Endodermal cell (in vitro differentiated cells): ENCODE measurements around the gene PHF23. TPM values are rescaled to one million over a fixed set of nuclear protein-coding genes. Genes with fewer than 3 reads are reported as not detected.

ENCODE experiments used
- DNase-seq: peaks from one replicate; pipeline ENCODE4 v3.0.0-alpha.2; 2017
- H3K27ac ChIP-seq: 2 replicates; pipeline ENCODE4 v1.5.1; 2013; ENCODE audit warnings: mild to moderate bottlenecking, low read depth, low read length, moderate library complexity
- H3K27me3 ChIP-seq: 2 replicates; pipeline ENCODE4 v1.6.1; 2013; ENCODE audit warnings: mild to moderate bottlenecking, low read length, moderate library complexity; ENCODE audit not compliant: insufficient read depth, control insufficient read depth, poor library complexity, severe bottlenecking
- H3K36me3 ChIP-seq: 2 replicates; pipeline ENCODE4 v1.7.0; 2013; ENCODE audit warnings: mild to moderate bottlenecking, low read length, moderate library complexity; ENCODE audit not compliant: control insufficient read depth, insufficient read depth
- H3K4me1 ChIP-seq: one replicate; pipeline ENCODE4 v1.7.0; 2013; ENCODE audit warnings: low read length; ENCODE audit not compliant: control insufficient read depth, insufficient read depth
- H3K4me3 ChIP-seq: 2 replicates; pipeline ENCODE4 v1.5.1; 2013; ENCODE audit warnings: mild to moderate bottlenecking, low read length, moderate library complexity
- H3K9ac ChIP-seq: 2 replicates; pipeline ENCODE4 v1.6.1; 2013; ENCODE audit warnings: mild to moderate bottlenecking, low read length, moderate library complexity; ENCODE audit not compliant: poor library complexity, severe bottlenecking; ENCODE audit errors: extremely low read depth
- H3K9me3 ChIP-seq: 2 replicates; pipeline ENCODE4 v1.6.1; 2013; ENCODE audit warnings: mild to moderate bottlenecking, low read length, moderate library complexity; ENCODE audit not compliant: control insufficient read depth
- H3K27ac Mint-ChIP-seq: 2 replicates; pipeline ENCODE4 v1.8.0; 2020; ENCODE audit warnings: mixed read lengths
- H3K27me3 Mint-ChIP-seq: 2 replicates; pipeline ENCODE4 v1.8.0; 2021; ENCODE audit warnings: mild to moderate bottlenecking, mixed read lengths; ENCODE audit not compliant: insufficient read depth
- H3K36me3 Mint-ChIP-seq: 2 replicates; pipeline ENCODE4 v1.8.0; 2020; ENCODE audit warnings: low read depth, mixed read lengths
- H3K4me1 Mint-ChIP-seq: 2 replicates; pipeline ENCODE4 v1.8.0; 2020; ENCODE audit warnings: mixed read lengths
- H3K4me3 Mint-ChIP-seq: 2 replicates; pipeline ENCODE4 v1.8.0; 2020; ENCODE audit warnings: mild to moderate bottlenecking, moderate library complexity, mixed read lengths
- H3K9me3 Mint-ChIP-seq: 2 replicates; pipeline ENCODE4 v1.8.0; 2020; ENCODE audit warnings: mild to moderate bottlenecking, mixed read lengths
- WGBS, 2 experiments: methylation state at CpG; one replicate each; pipeline versions ENCODE4 v1.1.5 to v1.1.7; 2013; ENCODE audit warnings: missing lambda C conversion rate in 2 of 2, mixed read lengths in 1 of 2; ENCODE audit not compliant: insufficient coverage in 1 of 2, insufficient read length in 1 of 2; 5-methylcytosine and 5-hydroxymethylcytosine counted together
- total RNA-seq, 2 donors: library from RNA; stranded (reverse); fragmentation: NEBNext Ultra II Directional in 1 of 2; extraction: Animal tissue kit (Norgen Biotek cat#: 25700) in 1 of 2; gene quantifications; 2 replicates in 1 of 2; 3 replicates in 1 of 2; pipeline ENCODE4 v1.2.1, GENCODE V29; 2021
- TF ChIP-seq, protein P1 (sequence below): fragments of 200-600 bp; sonication (generic); conservative IDR thresholded peaks from 2 replicates; pipeline ENCODE4 v1.5.0; 2021; ENCODE audit warnings: antibody characterized with exemption, mild to moderate bottlenecking

Gene PHF23
- total RNA-seq, 2 donors from 2014 or later: 67.3 to 71.6 TPM

- H3K9ac ChIP-seq: no peak overlapping the region
- no peaks in the 10 kb centered on the region for H3K9me3 ChIP-seq
- Mint-ChIP-seq H3K4me3 (no peak overlapping the region), H3K27ac (no peak overlapping the region), H3K4me1 (no peaks in the 10 kb centered on the region), H3K27me3 (no peaks in the 10 kb centered on the region), H3K9me3 (no peaks in the 10 kb centered on the region), H3K36me3 (peaks cover 42% of the 10 kb centered on the region)
- H3K4me3 ChIP-seq: no peak overlapping the region
- TF ChIP-seq, protein P1, sequence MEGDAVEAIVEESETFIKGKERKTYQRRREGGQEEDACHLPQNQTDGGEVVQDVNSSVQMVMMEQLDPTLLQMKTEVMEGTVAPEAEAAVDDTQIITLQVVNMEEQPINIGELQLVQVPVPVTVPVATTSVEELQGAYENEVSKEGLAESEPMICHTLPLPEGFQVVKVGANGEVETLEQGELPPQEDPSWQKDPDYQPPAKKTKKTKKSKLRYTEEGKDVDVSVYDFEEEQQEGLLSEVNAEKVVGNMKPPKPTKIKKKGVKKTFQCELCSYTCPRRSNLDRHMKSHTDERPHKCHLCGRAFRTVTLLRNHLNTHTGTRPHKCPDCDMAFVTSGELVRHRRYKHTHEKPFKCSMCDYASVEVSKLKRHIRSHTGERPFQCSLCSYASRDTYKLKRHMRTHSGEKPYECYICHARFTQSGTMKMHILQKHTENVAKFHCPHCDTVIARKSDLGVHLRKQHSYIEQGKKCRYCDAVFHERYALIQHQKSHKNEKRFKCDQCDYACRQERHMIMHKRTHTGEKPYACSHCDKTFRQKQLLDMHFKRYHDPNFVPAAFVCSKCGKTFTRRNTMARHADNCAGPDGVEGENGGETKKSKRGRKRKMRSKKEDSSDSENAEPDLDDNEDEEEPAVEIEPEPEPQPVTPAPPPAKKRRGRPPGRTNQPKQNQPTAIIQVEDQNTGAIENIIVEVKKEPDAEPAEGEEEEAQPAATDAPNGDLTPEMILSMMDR: no peak
- H3K27ac ChIP-seq: peak overlapping the region; percentile 47
- peaks cover 17% of the 10 kb centered on the region for H3K36me3 ChIP-seq
- no peaks in the 10 kb centered on the region for H3K27me3 ChIP-seq
- H3K4me1 ChIP-seq: peaks cover 2% of the 10 kb centered on the region
- WGBS, 2 experiments: 89 to 92% methylated on average over 12 of the region's 12 CpGs
- DNase-seq: peak; percentile 46
Observed at GRCh38 chr17:7192271-7192937, 46.9 kb downstream of the PHF23 start.

DNA sequence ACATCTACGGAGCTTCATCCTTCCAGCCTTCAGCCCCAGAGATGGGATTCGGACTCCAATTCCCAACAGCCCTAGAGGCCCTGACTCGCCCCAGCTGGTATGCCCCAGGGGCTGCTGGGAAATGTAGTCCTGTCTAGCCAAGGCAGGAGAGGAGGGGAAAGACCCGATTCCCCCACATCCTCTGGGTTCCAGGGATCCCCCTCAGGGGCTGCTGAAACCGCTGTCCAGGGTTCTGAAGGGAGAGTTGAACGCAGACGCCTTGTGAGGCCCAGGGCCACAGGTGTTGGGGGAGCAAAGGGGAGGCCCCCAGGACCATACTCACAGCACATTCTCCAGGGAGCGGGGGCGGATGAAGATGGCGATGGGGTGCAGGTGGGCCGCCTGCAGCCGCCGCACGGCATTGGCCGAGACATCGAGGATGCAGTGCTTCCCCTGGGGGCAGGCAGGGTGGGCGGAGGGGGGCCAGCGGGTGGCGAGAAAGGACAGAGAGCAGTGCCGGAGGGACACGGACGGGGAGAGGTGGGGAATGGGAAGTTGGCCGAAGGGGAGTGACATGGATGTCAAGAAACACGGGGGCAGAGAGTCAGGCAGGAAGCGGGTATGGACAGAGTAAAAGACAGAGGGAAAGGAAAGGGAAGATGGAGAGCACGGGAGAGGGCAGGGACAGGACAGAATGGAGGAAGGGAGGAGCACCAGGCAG is 47.5 kb downstream of the PHF23 start:
- Histone ChIP-seq H3K4me1 (peaks cover 2% of the 10 kb centered on the region), H3K9ac (no peak overlapping the region), H3K4me3 (no peak overlapping the region), H3K27me3 (no peaks in the 10 kb centered on the region), H3K36me3 (peaks cover 13% of the 10 kb centered on the region), H3K9me3 (no peaks in the 10 kb centered on the region), H3K27ac (peak overlapping the region; percentile 38)
- Mint-ChIP-seq H3K27me3 (no peaks in the 10 kb centered on the region), H3K4me1 (no peaks in the 10 kb centered on the region), H3K27ac (no peak overlapping the region), H3K36me3 (peaks cover 36% of the 10 kb centered on the region), H3K4me3 (no peak overlapping the region), H3K9me3 (no peaks in the 10 kb centered on the region)
- TF ChIP-seq, protein P1: no peak
- 86 to 88% methylated on average over 22 to 26 of the region's 26 CpGs for WGBS, 2 experiments
- peak; percentile 97 for DNase-seq

DNA sequence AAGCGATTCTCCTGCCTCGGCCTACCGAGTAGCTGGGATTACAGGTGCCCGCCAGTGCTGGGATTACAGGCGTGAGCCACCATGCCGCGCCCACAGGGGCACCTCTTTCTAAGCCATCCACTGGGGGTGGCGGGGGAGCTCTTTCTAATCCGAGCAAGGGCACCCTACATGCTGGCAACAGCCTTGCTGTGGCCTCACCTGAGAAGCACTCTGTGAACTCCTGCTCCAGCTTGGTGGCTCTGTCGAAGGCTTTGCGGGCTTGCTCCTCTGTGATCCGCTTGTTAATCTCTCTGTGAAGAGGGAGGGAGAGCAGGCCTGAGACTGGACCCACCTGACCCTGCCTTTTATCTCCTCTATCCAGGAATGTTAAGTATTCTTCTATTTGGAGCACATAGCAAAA is 48.2 kb downstream of the PHF23 start:
- 90 to 96% methylated on average over 11 to 12 of the region's 12 CpGs for WGBS, 2 experiments
- Histone ChIP-seq H3K4me1 (peaks cover 2% of the 10 kb centered on the region), H3K27ac (peak overlapping the region; percentile 17), H3K9ac (no peak overlapping the region), H3K27me3 (no peaks in the 10 kb centered on the region), H3K36me3 (peaks cover 7% of the 10 kb centered on the region), H3K4me3 (no peak overlapping the region), H3K9me3 (no peaks in the 10 kb centered on the region)
- no peaks in the 10 kb centered on the region for H3K4me1 Mint-ChIP-seq
- no peak overlapping the region for H3K4me3 Mint-ChIP-seq
- H3K27ac Mint-ChIP-seq: no peak overlapping the region
- H3K27me3 Mint-ChIP-seq: no peaks in the 10 kb centered on the region
- H3K9me3 Mint-ChIP-seq: no peaks in the 10 kb centered on the region
- peaks cover 32% of the 10 kb centered on the region for H3K36me3 Mint-ChIP-seq
- DNase-seq: no peak
- TF ChIP-seq, protein P1: no peak
